HG03460 (cell line): ENCODE measurements around the gene H2AZ1.

Source experiments
- ATAC-seq: cut with Tn5 transposase; IDR thresholded peaks from one replicate; pipeline ENCODE4 v1.9.1; 2021; ENCODE audit not compliant: unreplicated experiment

Gene H2AZ1

DNA sequence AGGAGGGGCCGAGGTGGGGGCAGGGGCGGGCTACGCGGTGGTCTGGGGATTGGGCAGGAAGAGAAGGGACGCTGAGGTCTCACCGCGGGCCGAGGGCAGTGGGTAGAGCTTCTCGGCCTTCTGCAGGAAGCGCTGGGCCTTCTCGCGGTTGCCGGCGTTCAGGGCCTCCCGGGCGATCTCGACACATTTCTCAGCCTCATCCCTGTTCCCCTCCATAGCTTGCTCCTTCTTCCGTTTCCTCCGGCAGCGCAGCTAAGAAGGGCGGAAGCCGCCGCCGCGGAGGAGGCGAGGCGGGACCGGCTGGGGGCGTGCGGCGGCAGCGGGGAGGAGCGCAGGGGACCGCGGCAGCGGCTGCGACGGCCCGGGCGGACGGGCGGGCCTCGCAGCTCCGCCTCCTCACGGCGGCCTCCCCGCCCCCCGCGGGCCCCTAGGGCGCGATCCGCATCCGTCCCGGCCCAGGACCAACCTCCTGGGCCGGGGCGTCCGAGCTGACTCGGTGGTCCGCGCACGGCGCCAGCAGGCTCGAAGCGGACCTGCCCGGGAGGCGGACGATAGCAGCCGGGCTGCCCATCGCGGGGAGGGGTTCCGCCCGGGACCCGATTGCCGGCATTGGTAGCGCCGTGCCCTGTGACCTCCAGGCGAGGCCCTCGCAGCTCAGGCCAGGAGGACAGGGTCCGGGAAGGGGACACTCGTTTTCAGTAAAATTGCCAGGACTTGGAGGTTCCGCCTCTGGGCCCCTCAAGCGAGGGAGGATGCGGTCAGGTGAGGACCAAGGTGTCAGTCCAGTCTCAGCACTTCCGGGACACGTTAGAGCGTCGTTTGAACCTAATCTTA, 3.5 kb downstream of the H2AZ1 start, which contains the start of gene DNAJB14:
DNAJB14 (minus strand) TSS at position 263 of the 834 bp plus-strand sequence; CDS start at position 216, 47 bp downstream.
- peak; percentile 39 for ATAC-seq

GRCh38 chr4:99945718-99946355, 4.2 kb downstream of the H2AZ1 start:
- ATAC-seq = peak; percentile 2

DNA sequence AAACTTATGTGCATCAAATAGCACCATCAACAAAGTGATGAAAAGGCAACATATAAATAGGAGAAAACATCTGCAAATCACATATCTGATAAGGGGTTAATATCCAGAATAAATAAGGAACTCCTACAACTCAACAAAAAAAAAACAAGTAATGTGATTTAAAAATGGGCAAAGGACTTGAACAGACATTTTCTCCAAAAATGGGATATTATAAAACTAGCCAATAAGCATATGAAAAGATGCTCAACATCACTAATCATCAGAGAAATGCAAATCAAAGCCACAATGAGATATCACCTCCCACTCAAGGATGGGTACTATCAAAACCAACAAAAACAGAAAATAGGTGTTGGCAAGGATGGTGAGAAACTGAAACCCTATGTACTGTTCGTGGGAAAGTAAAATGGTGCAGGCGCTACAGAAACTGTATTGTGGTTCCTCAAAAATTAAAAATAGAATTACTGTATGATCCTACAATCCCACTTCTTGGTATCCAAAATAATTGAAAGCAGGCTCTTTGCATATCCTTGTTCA, 6.1 kb downstream of the H2AZ1 start:
- ATAC-seq = no peak

DNA sequence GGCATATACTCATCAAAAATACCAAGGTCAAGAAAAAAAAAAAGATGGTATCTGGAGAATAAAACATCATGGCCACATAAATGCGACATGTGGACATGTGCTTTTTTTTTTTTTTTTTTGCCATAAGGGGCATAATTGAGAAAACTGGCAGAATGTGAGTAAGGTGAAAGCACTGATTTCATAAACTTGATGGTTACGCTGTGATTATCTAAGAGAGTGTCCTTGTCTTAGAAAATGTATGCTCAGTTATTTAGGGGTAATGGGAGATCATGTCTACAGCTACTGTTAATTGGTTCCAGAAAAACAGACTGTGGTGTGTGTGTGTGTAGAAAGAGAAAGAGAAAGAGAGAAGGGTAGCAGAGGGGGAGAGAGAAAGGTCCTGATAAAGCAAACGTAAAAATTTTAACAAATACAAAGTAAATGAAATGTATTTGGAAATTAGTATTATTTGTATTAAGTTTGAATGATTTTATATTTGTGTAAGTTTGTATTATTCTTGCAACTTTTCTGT, 11.8 kb downstream of the H2AZ1 start:
- no peak for ATAC-seq

GRCh38 chr4:99934891-99935290, 15.2 kb downstream of the H2AZ1 start:
- no peak for ATAC-seq

DNA sequence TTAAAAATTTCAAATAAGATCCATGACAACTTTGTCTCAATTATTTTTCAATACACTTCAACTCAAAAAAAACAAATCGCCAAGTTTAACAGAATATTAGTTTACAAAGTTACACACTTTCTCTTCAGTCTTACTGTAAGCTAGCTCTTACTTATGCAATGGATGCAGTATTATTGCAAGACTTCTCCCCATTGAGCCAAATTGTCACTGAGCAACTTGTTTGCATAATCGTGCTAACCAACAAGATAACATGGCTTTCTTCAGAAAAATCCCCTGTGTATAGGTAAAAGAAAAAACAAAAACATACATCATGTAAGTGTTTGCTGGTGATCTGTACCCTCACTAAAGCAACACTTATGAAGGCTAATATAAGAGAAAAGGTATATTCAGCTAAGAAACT, 22.5 kb downstream of the H2AZ1 start:
- no peak for ATAC-seq

- ATAC-seq = no peak
Observed at GRCh38 chr4:99921174-99921573, 28.9 kb downstream of the H2AZ1 start.

DNA sequence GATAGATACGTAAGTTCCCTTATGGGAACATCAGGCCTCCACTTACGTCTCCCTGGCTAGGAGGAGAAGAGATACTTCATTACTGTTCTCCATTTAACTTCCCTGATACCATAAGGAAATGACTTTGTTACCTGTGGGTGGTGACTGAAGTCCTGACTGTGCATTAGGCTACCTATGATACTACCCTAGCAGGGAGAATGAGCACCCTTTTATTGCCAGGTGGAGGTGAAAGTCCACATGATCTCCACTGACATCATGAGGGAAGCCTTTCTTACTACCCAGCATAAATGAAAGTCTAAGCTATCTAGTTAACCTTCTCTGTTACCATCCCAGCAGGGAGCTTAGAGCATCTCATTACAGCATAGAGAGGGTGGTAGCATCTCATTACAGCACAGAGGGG, 31.4 kb downstream of the H2AZ1 start:
- no peak for ATAC-seq

DNA sequence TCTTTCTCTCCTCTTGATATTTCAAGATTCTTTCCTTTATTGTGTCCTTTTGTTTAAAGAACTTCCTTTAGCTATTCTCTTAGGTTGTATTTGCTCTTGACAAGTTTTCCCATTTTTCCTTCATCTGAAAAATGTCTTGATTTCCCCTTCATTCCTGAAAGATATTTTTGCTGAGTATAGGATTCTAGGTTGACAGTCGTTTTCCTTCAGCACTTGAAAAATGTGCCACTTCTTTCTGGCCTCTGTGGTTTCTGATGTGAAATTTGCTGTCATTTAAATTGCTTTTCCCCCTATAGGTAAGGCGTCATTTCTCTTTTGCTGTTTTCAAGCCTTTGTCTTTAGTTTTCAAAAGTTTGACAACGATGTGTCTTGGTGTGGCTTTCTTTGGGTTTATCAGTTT, 32.5 kb downstream of the H2AZ1 start:
- ATAC-seq = no peak

DNA sequence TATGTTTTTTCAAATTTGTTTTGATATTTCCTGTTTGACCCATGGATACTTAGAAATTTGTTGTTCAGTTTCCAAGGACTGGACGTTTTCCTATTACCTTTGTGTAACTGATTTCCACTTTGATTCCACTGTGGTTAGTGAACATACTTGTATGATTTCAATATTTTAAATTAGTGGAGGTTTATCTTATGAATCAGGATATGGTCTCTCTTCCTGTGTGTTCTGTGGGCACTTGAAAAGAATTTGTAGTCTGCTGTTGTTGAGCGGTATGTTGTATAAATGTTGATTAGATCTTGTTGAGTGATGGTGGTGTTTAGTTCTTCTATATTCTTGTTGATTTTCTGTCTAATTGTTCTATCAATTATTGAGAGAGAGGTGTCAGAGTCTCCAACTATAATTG, 34.6 kb downstream of the H2AZ1 start:
- ATAC-seq = no peak
